Measurements from ENCODE around the gene EVA1A. TPM values are rescaled to one million over a fixed set of nuclear protein-coding genes. Genes with fewer than 3 reads are reported as not detected.

The EVA1A gene
- total RNA-seq (ENCODE audit: low replicate concordance) = 25.2 and 28.1 TPM in 2 replicates

- TF ChIP-seq CTCF (IDR thresholded peaks at IDR 0.05; ENCODE audit: insufficient read depth, low read length) = no peak
- peak; percentile 72 for DNase-seq (ENCODE audit: low read depth)
- H3K4me3 ChIP-seq (ENCODE audit: low read depth, low read length) = peak within 1 kb of the TSS; percentile 80
These were observed at the start of gene EVA1A for GRCh38 chr2:75560768-75561565. EVA1A (minus strand) TSS chr2:75560939; CDS start chr2:75518140, 42,799 bp downstream.

DNA sequence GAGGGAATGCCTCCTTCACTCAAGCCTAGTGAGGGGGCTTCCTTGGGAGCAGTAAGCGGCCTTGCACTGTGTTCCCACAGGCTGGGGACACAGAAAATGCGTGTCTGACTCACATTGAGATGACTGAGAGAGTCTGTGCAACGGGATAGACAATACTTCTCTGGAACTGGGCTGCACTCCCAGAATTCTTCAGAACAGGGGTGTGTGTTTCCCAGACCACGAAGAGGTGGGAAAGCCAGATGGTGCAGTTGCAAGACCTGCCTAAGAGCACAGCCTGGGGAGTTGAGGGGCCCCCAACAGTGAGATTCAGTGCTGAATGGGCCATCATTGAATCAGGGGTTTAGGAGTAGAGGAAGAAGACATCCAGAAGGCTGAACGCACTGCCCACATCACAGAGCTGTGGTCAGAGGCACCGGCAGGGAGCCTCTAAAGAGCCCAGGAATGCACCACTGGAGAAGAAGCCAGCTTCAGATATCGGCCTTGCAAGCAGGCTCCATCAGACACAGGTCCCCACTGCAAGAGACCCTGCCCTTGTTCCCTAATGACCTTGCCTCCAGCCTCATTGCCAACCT, 49.3 kb upstream of the EVA1A start:
- H3K4me3 ChIP-seq (ENCODE audit: low read depth, low read length) = no peak overlapping the region
- no peak for TF ChIP-seq CTCF (IDR thresholded peaks at IDR 0.05; ENCODE audit: insufficient read depth, low read length)
- DNase-seq (ENCODE audit: low read depth) = peak; percentile 41

- DNase-seq (ENCODE audit: low read depth) = no peak
- no peak for TF ChIP-seq CTCF (IDR thresholded peaks at IDR 0.05; ENCODE audit: insufficient read depth, low read length)
- H3K4me3 ChIP-seq (ENCODE audit: low read depth, low read length) = no peak overlapping the region
These were observed 48.6 kb upstream of the EVA1A start for GRCh38 chr2:75609334-75609689.

DNA sequence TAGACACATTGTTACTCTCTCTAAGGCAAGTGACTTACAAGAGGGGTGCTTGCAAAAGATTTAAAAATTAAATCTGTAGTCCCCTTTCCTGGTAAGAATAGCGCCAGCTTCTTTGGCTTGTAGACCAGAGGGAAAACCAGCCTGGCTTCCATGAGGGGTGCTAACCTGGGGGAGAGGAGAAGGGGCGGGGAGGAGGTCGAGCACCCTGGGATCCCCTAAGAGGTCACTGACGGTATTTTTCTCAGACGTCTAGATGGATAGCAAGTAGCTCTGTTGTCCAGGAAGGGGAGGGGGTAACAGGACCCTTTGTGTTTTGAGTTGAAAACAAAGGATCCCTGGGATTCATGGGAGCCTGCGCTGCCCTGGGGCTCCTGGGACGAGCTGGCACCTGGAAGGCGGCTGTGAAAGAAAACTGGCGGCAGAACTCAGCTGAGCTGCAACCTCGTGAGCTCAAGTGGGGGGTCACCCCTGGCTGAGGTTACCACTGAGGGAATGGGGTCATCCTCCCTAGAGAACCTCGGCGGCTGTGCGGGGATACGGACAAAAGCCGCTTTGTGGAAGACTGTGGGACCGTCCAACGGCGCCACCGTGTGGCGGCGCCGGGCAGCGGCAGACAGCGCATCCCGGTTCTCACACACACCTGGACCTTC, 48.1 kb upstream of the EVA1A start:
- TF ChIP-seq CTCF (IDR thresholded peaks at IDR 0.05; ENCODE audit: insufficient read depth, low read length) = peak; percentile 98
- peak; percentile 54 for DNase-seq (ENCODE audit: low read depth)
- H3K4me3 ChIP-seq (ENCODE audit: low read depth, low read length) = peak overlapping the region; percentile 51

DNA sequence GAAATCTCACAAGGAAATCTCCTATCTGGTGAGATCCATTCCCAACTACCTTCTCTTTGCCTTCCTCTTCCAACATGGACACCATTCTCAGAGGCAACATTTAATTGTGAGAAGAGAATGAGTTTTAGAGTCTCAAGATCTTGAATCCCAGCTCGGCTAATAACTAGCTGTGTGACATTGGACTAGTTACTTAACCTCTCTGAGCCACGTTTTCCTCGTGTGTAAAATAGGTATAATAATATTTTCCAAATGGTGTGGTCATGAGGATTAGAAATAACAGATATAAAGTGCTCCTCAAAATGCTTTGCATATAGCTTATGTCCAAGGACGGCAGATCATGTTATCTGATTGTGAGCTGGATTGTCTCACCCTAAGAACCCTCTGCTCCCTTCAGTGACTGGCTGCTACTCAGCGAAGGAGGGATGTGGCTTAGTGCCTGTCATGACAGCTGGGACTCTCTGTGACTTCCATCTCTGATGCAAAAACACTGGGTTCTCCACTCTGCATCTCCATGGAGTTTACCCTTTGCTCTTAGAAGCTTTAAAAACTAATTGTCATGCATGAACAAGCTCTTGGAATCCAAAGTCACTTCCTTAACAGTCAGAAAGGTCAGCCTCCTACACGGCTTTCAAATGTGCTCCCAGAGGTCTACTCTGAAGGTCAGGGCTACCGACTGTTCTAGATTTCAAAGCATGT, 47.4 kb upstream of the EVA1A start:
- H3K4me3 ChIP-seq (ENCODE audit: low read depth, low read length) = no peak overlapping the region
- TF ChIP-seq CTCF (IDR thresholded peaks at IDR 0.05; ENCODE audit: insufficient read depth, low read length) = no peak
- DNase-seq (ENCODE audit: low read depth) = no peak

GRCh38 chr2:75607400-75607798, 46.7 kb upstream of the EVA1A start:
- no peak for TF ChIP-seq CTCF (IDR thresholded peaks at IDR 0.05; ENCODE audit: insufficient read depth, low read length)
- DNase-seq (ENCODE audit: low read depth) = no peak
- H3K4me3 ChIP-seq (ENCODE audit: low read depth, low read length) = no peak overlapping the region
